Body of pancreas (tissue), 4 donors: ENCODE measurements around the gene HMMR.

Experiments used
- CTCF ChIP-seq, 7 experiments: fragments of 450-650 bp in 4 of 7; fragments of 200-600 bp in 3 of 7; sonication (generic) in 3 of 7; IDR thresholded peaks; one replicate each; pipeline ENCODE4 v1.5.1; 2016 to 2019; ENCODE audit warnings: antibody characterized with exemption in 7 of 7
- POLR2A ChIP-seq, 3 donors: fragments of 450-650 bp; IDR thresholded peaks; one replicate each; pipeline ENCODE4 v1.6.1; 2016; ENCODE audit warnings: antibody characterized with exemption in 3 of 3, mild to moderate bottlenecking in 2 of 3

- TF ChIP-seq CTCF (IDR thresholded peaks at IDR 0.05) (no peak), POLR2A (IDR thresholded peaks at IDR 0.05) (no peak)
Observed at GRCh38 chr5:163533223-163533622, 72.8 kb downstream of the HMMR start.
